HCT116 (cell line): ENCODE results near the gene KRT74. TPM values are rescaled to one million over a fixed set of nuclear protein-coding genes. Genes with fewer than 3 reads are reported as not detected.

Experiments
- ATAC-seq: fragments of 200-7000 bp; cut with Tn5 transposase; 2 replicates; pipeline ENCODE4 v1.9.1; 2020; ENCODE audit warnings: mild to moderate bottlenecking, moderate library complexity
- BruUV-seq: library from RNA; stranded (reverse); fragments of 400-500 nt; replicated peaks from 2 replicates; lab custom pipeline; 2021; lab: Mats Ljungman, UMichigan
- CTCF ChIA-PET: fragments of 300-600 bp; sonication (Branson Sonifier 250); formaldehyde crosslinking; loops from one replicate; lab custom pipeline; 2021; ENCODE audit warnings: antibody characterized with exemption; lab: Charles Lee
- POLR2A ChIA-PET: fragments of 300-600, 350-600 bp; sonication (Branson Sonifier 250); formaldehyde crosslinking; loops from one replicate; lab custom pipeline; 2021; ENCODE audit warnings: antibody characterized with exemption; lab: Charles Lee
- RAD21 ChIA-PET, 2 experiments: fragments of 300-600 bp; sonication (Branson Sonifier 250); formaldehyde crosslinking; loops; one replicate each; lab custom pipeline; 2023; ENCODE audit warnings: low total read pairs in 2 of 2; ENCODE audit not compliant: uncharacterized antibody in 2 of 2, unreplicated experiment in 2 of 2, low non-redundant PET in 1 of 2; lab: Charles Lee
- DNase-seq: peaks from one replicate; pipeline ENCODE4 v3.0.0-alpha.2; 2010; ENCODE audit warnings: low read depth, low spot score
- H2AFZ ChIP-seq: fragments of 200-600 bp; shearing (Covaris generic), sonication (generic); 2 replicates; pipeline ENCODE4 v1.6.1; 2017; ENCODE audit warnings: low read depth, mixed run types, mixed read lengths, antibody characterized with exemption, low read length; ENCODE audit not compliant: poor library complexity, severe bottlenecking
- H3K27ac ChIP-seq: 2 replicates; pipeline ENCODE4 v1.5.1; 2012; ENCODE audit warnings: low read depth, low read length
- H3K27me3 ChIP-seq: fragments of 200-600 bp; sonication (generic); 2 replicates; pipeline ENCODE4 v1.6.1; 2016; ENCODE audit warnings: mixed run types, low read length, mixed read lengths; ENCODE audit not compliant: insufficient read depth
- H3K36me3 ChIP-seq, 2 experiments: fragments of 200-500 bp in 1 of 2; fragments of 200-600 bp in 1 of 2; sonication (Bioruptor generic) in 1 of 2; sonication (generic) in 1 of 2; 2 replicates each; pipeline versions ENCODE4 v1.5.1 to v1.6.1; 2014 to 2016; ENCODE audit warnings: low read length in 2 of 2, inconsistent platforms in 1 of 2, mixed read lengths in 1 of 2, mixed run types in 1 of 2; ENCODE audit not compliant: insufficient read depth in 2 of 2, control insufficient read depth in 1 of 2
- H3K4me1 ChIP-seq, 2 experiments: fragments of 200-600 bp in 1 of 2; sonication (generic) in 1 of 2; 2 replicates each; pipeline versions ENCODE4 v1.5.1 to v1.6.1; 2012 to 2017; ENCODE audit warnings: low read length in 2 of 2, inconsistent platforms in 1 of 2, mild to moderate bottlenecking in 1 of 2, mixed read lengths in 1 of 2, mixed run types in 1 of 2, moderate library complexity in 1 of 2; ENCODE audit not compliant: insufficient read depth in 2 of 2, control insufficient read depth in 1 of 2
- H3K4me2 ChIP-seq: fragments of 200-600 bp; sonication (generic); 2 replicates; pipeline ENCODE4 v1.6.1; 2017; ENCODE audit warnings: mixed run types, low read length, mixed read lengths
- H3K4me3 ChIP-seq, 2 experiments: fragments of 200-600 bp in 1 of 2; sonication (generic) in 1 of 2; replicated peaks in 1 of 2; 2 replicates each; pipeline ENCODE4 v1.5.1; 2011 to 2016; ENCODE audit warnings: low read length in 2 of 2, control low read depth in 1 of 2, low read depth in 1 of 2, mild to moderate bottlenecking in 1 of 2, mixed read lengths in 1 of 2, mixed run types in 1 of 2
- H3K79me2 ChIP-seq: fragments of 200-600 bp; sonication (generic); 2 replicates; pipeline ENCODE4 v1.6.1; 2017; ENCODE audit warnings: mild to moderate bottlenecking, mixed run types, low read length, moderate library complexity, mixed read lengths; ENCODE audit not compliant: insufficient read depth
- H3K9ac ChIP-seq: fragments of 200-600 bp; sonication (generic); 2 replicates; pipeline ENCODE4 v1.6.1; 2016; ENCODE audit warnings: low read length, mixed read lengths
- H3K9me2 ChIP-seq: fragments of 200-600 bp; sonication (generic), shearing (Covaris generic); 2 replicates; pipeline ENCODE4 v1.6.1; 2017; ENCODE audit warnings: mixed run types, mild to moderate bottlenecking, moderate library complexity; ENCODE audit not compliant: insufficient read depth
- H3K9me3 ChIP-seq, 2 experiments: fragments of 200-500 bp in 1 of 2; fragments of 200-600 bp in 1 of 2; sonication (Bioruptor generic) in 1 of 2; sonication (generic) in 1 of 2; 2 replicates each; pipeline ENCODE4 v1.6.1; 2014 to 2017; ENCODE audit warnings: low read length in 2 of 2, mixed read lengths in 2 of 2, inconsistent platforms in 1 of 2, low read depth in 1 of 2, mild to moderate bottlenecking in 1 of 2, mixed run types in 1 of 2, moderate library complexity in 1 of 2; ENCODE audit not compliant: control insufficient read depth in 1 of 2, insufficient read depth in 1 of 2
- H4K20me1 ChIP-seq: fragments of 200-600 bp; sonication (generic), shearing (Covaris generic); 2 replicates; pipeline ENCODE4 v1.6.1; 2017; ENCODE audit warnings: mixed run types, mild to moderate bottlenecking, moderate library complexity; ENCODE audit not compliant: insufficient read depth
- ATF3 ChIP-seq: IDR thresholded peaks from 2 replicates; pipeline ENCODE4 v1.6.1; 2012
- CBX3 ChIP-seq: IDR thresholded peaks from 2 replicates; pipeline ENCODE4 v1.6.1; 2012; ENCODE audit warnings: low read depth
- CEBPB ChIP-seq: IDR thresholded peaks from 2 replicates; pipeline ENCODE4 v1.6.1; 2012; ENCODE audit warnings: low read depth
- CTCF ChIP-seq, 3 experiments: fragments of 200-600 bp in 1 of 3; sonication (generic) in 1 of 3; IDR thresholded peaks in 2 of 3; conservative IDR thresholded peaks in 1 of 3; 2 replicates each; pipeline ENCODE4 v1.5.1; 2012 to 2017; ENCODE audit warnings: low read depth in 2 of 3, low read length in 2 of 3, antibody characterized with exemption in 1 of 3, borderline replicate concordance in 1 of 3, control low read depth in 1 of 3, mild to moderate bottlenecking in 1 of 3, mixed read lengths in 1 of 3, mixed run types in 1 of 3, moderate library complexity in 1 of 3; ENCODE audit not compliant: insufficient read depth in 1 of 3
- EGR1 ChIP-seq: IDR thresholded peaks from 2 replicates; pipeline ENCODE4 v1.6.1; 2012; ENCODE audit warnings: low read depth
- ELF1 ChIP-seq: IDR thresholded peaks from 2 replicates; pipeline ENCODE4 v1.6.1; 2012; ENCODE audit warnings: low read depth, borderline replicate concordance
- EZH2 ChIP-seq: fragments of 200-600 bp; sonication (generic); IDR thresholded peaks from 2 replicates; pipeline ENCODE4 v1.6.1; 2017; ENCODE audit warnings: antibody characterized with exemption, mixed run types
- EZH2phosphoT487 ChIP-seq: fragments of 200-600 bp; IDR thresholded peaks from 2 replicates; pipeline ENCODE4 v1.6.1; 2018; ENCODE audit warnings: antibody characterized with exemption, borderline replicate concordance
- JUND ChIP-seq: IDR thresholded peaks from 2 replicates; pipeline ENCODE4 v1.6.1; 2012
- POLR2AphosphoS5 ChIP-seq: IDR thresholded peaks from 2 replicates; pipeline ENCODE4 v1.6.1; 2011; ENCODE audit warnings: mild to moderate bottlenecking, low read depth, low read length, moderate library complexity
- RAD21 ChIP-seq: IDR thresholded peaks from 2 replicates; pipeline ENCODE4 v1.6.1; 2012; ENCODE audit warnings: low read depth, mild to moderate bottlenecking
- SIN3A ChIP-seq: IDR thresholded peaks from 2 replicates; pipeline ENCODE4 v1.6.1; 2012; ENCODE audit warnings: low read depth
- SP1 ChIP-seq: IDR thresholded peaks from 2 replicates; pipeline ENCODE4 v1.6.1; 2012; ENCODE audit warnings: low read depth
- TCF7L2 ChIP-seq: IDR thresholded peaks from 2 replicates; pipeline ENCODE4 v1.7.0; 2011; ENCODE audit warnings: borderline replicate concordance, inconsistent platforms; ENCODE audit not compliant: insufficient read depth, insufficient read length; ENCODE audit errors: extremely low read depth
- ZFX ChIP-seq: fragments of 450-650 bp; IDR thresholded peaks from 2 replicates; pipeline ENCODE4 v1.6.1; 2017
- ZNF274 ChIP-seq: fragments of 200-500 bp; sonication (Bioruptor generic); IDR thresholded peaks from 2 replicates; pipeline ENCODE4 v1.6.1; 2014; ENCODE audit warnings: mild to moderate bottlenecking, low read depth, low read length, inconsistent platforms
- intact Hi-C: fragments of 100-400 bp; cut with micrococcal nuclease; formaldehyde crosslinking; loops from 2 replicates; pipeline ENCODE4 v1.10.0; 2022
- total RNA-seq: library from RNA; stranded (reverse); gene quantifications from one replicate; pipeline ENCODE4 v1.2.1, GENCODE V29; 2021; ENCODE audit not compliant: unreplicated experiment
- TF ChIP-seq, protein P1 (sequence below): IDR thresholded peaks from 2 replicates; pipeline ENCODE4 v1.6.1; 2012; ENCODE audit warnings: low read depth

KRT74 gene
- total RNA-seq, 1 experiment from 2014 or later: not detected

DNA sequence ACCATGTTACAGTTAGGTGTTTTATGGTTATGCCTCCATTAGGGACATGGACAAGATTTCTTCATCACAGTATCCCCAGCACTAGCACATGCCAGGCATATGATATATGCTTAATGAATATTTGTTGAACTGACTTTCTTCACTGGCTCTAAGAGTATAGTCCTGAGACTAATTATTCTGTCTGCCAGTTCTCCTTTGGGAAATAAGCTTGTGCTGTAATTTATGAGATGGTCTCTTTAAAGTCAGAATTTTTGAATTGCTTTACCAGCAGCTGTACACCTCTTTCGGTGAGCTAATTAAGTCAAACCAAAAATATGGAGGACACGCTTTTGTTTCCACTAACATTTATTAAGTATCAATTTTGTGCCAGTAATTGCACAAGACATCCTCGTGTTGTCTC, 32.5 kb upstream of the KRT74 start:
- RAD21 ChIA-PET: no interaction called here
- POLR2A ChIA-PET: no interaction called here
- H3K9me3 ChIP-seq: no peaks in the 10 kb centered on the region
- ATAC-seq: no peak
- intact Hi-C loops: no loop called here
- no peaks in the 10 kb centered on the region for H3K36me3 ChIP-seq
- no peak overlapping the region for H3K4me3 ChIP-seq
- no TSS peak for BruUV-seq
- CTCF ChIA-PET: no interaction called here
- no peak overlapping the region for H3K9ac ChIP-seq
- no peaks in the 10 kb centered on the region for H4K20me1 ChIP-seq
- H3K27ac ChIP-seq: no peak overlapping the region
- H3K79me2 ChIP-seq: no peaks in the 10 kb centered on the region
- no peak overlapping the region for H2AFZ ChIP-seq
- TF ChIP-seq CEBPB (no peak), ZFX (no peak), POLR2AphosphoS5 (no peak), JUND (no peak), SP1 (no peak), ZNF274 (no peak), TCF7L2 (no peak), EGR1 (no peak), RAD21 (no peak), CTCF (IDR thresholded peaks at IDR 0.05 in 2 of 3, conservative IDR thresholded peaks at IDR 0.05 in 1 of 3; ENCODE audit: borderline replicate concordance in 1 of 3, insufficient read depth in 1 of 3, low read depth in 2 of 3, low read length in 2 of 3) (no peak), ELF1 (no peak), EZH2phosphoT487 (no peak), CBX3 (no peak), ATF3 (no peak), EZH2 (no peak), SIN3A (no peak)
- TF ChIP-seq, protein P1, sequence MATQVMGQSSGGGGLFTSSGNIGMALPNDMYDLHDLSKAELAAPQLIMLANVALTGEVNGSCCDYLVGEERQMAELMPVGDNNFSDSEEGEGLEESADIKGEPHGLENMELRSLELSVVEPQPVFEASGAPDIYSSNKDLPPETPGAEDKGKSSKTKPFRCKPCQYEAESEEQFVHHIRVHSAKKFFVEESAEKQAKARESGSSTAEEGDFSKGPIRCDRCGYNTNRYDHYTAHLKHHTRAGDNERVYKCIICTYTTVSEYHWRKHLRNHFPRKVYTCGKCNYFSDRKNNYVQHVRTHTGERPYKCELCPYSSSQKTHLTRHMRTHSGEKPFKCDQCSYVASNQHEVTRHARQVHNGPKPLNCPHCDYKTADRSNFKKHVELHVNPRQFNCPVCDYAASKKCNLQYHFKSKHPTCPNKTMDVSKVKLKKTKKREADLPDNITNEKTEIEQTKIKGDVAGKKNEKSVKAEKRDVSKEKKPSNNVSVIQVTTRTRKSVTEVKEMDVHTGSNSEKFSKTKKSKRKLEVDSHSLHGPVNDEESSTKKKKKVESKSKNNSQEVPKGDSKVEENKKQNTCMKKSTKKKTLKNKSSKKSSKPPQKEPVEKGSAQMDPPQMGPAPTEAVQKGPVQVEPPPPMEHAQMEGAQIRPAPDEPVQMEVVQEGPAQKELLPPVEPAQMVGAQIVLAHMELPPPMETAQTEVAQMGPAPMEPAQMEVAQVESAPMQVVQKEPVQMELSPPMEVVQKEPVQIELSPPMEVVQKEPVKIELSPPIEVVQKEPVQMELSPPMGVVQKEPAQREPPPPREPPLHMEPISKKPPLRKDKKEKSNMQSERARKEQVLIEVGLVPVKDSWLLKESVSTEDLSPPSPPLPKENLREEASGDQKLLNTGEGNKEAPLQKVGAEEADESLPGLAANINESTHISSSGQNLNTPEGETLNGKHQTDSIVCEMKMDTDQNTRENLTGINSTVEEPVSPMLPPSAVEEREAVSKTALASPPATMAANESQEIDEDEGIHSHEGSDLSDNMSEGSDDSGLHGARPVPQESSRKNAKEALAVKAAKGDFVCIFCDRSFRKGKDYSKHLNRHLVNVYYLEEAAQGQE: no peak
- peaks cover 0 to 21% of the 10 kb centered on the region in 2 experiments; a peak in 3 of 4 replicates for H3K4me1 ChIP-seq
- DNase-seq: no peak
- no peaks in the 10 kb centered on the region for H3K9me2 ChIP-seq
- H3K27me3 ChIP-seq: no peaks in the 10 kb centered on the region
- H3K4me2 ChIP-seq: no peak overlapping the region
